Central memory CD4-positive, alpha-beta T cell (primary cell): ENCODE results near the gene PRSS56.

ENCODE experiments used
- DNase-seq: peaks from one replicate; pipeline ENCODE4 v3.0.0; 2022
- total RNA-seq, 3 experiments: gene quantifications; one replicate each; lab custom pipeline; 2026; lab: John Stamatoyannopoulos, UW

Gene PRSS56
- 0 reads per million in 3 experiments for total RNA-seq

DNA sequence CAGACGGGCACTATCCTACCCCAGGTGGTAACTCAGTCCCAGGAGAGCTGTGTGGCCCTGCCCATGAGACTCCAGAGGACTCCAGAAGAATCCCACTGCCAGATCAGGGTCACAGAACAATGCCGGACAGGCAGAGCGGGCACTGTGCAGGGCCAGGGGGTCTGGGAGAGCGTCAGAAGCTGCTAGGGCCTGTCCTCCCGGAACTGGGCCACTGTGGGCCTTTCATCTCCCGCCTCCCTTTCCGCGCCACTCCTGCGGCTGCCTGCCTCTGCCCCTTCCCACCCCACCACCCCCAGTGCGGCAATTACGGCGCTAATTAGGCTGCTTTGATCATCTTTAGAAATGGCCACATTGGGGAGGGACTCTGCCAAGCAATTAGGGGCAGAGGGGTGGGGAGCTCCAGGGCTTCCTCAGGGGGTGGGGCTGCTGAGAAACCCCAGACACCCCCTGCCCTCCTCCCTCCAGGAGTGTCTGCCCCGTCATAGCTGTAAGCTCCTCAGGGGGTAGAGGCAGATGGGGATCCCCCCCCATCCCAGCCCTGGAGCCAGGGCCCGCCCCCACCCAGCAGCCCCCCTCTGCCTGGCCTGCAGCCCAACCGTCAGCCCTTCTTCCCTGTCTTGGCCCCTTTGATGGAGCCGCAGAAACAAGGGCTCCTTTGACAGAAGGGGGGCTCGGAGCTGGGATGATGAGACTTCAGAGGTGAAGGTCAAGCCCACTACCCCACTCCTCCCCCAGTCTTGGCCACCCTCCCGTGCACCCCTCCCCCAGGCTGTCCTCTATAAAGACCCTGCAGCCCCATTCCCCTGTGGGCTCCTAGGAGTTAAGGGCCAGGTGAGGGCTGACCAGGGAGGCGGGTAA lies at the start of gene PRSS56:
TSS of gene PRSS56 (plus strand) at position 808 of the 858 bp plus-strand sequence. CDS start 211 bp downstream, outside the sequence.
- DNase-seq, result no peak

DNA sequence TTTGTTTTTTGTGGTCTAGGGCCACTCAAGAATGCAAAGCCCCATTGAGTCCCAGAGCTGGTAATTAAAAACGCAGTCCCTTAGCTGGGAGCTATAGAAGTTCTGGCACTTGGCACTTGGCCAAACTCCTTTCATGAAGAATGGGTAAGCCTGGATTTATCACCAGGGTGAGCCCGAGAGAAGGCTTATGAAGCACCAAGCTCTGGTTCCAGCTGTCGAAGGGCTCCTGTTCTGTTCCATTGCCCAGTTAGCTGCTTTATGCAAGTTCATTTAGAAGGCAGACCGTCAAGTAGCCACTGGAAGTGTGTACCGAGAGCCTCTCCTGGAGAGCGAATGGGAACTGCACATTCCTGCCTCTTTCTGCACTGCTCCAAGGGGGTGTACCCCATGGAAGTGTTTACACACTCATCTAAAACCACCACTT lies 46.7 kb upstream of the PRSS56 start:
- no peak for DNase-seq

DNA sequence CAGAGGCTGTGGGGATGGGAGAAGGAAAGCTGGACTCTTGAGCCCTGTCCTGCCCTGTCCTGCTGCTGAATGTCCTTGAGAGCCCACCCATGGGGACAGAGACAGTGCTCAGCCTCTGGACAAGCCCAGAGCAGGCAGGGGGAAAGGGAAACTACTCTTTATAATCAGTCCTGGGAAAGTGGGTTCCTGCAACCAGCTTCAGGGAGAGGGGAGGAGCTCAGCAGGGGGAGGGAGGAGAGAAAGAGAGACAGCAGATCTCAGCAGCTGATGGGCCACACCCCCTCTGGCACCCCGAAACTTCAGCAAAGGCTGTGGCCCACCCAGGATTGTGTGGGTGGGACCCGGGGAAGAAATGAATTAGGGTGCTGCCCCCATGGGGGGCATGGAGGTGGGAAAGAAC lies 44.1 kb upstream of the PRSS56 start:
- no peak for DNase-seq

DNA sequence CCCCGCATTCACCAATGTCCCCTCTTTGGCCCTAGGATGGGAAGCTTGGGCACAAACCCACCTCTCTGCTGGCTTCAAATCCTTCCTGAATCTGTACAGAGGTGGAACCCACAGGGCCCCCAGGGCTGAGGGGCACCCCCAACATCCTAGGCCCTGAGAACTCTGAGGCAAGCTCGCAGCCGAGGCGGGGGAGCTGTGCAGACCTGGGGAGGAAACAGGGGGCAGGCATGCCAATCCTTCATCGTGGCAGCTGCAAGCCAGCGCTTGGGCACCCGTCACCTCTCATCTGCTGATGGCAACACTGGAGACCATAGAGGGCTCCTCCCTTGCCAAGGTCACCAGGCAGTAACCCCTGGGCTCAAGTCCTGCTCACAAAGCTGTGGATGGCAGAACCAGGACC lies 43.4 kb upstream of the PRSS56 start:
- DNase-seq, result no peak

DNA sequence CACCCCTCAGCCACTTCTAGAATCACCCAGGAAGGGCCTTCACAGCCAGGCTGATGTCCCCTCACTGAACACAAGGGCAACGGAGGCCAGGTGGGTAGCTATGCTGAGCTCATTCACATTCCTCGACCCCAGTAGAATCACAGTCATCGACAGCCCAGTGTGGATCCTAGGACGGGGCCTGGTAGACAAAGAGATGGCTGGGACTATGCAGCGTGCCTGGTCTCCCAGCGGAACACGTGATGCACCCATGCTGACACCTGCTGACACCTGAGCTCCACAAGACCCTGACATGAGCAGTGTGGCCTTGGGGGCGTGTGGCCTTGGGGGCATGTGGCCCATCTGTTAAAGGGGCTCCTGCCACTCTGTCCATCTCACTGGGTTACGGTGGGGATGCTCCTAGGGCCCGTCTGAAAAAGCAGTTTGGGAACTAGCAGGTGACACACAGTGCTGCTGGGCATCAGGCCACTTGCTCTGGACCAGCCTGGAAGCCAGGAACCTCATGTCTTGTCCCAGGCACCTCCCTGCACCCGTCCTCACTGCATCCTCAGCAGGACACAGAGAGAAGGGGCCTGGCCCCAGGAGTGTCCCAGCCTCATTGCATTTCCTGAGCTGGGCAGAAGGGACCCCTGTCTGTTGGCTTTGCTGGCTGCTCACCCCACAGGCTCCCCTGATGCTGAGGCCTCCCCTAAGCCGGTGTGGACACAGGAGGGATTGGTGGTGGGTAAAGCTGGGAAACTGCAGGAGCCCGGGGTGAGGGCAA lies 42.3 kb upstream of the PRSS56 start:
- no peak for DNase-seq

DNA sequence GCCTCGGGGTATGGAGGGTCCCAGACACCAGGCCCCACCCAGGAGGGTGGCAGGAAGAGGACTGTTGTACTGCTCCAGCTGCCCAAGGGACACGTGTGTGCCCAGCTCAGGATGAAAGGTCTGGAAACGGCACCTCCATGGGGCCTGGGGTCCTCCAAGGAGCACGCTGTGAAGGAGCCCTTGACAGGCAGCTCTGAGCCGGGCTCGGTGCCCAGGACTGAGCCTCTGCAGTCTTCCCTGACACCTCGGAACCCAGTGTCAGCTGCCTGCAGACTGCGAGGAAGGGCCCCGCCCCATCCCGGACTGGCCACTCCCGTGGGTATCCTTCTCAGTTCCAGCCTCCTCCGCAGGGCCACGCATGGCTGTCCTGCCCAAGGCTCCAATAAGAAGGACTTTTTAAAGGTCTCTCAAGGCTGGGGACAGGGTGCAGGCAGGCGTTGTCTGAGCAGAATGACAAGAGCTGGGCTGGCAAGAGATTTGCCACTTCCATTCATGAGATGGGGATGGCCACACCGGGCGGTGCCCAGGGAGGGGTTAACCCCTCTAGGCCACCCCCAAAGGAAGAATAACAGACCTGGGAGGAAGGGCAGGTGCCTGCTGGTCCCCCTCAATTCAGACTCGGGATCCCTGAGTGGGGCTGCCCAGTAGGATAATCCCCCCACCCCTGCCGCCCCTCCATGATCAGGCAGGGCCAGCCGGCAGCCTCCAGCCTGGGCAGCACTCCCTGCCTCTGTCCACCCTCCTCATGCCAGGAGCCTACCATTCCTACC lies 41.4 kb upstream of the PRSS56 start:
- no peak for DNase-seq

DNA sequence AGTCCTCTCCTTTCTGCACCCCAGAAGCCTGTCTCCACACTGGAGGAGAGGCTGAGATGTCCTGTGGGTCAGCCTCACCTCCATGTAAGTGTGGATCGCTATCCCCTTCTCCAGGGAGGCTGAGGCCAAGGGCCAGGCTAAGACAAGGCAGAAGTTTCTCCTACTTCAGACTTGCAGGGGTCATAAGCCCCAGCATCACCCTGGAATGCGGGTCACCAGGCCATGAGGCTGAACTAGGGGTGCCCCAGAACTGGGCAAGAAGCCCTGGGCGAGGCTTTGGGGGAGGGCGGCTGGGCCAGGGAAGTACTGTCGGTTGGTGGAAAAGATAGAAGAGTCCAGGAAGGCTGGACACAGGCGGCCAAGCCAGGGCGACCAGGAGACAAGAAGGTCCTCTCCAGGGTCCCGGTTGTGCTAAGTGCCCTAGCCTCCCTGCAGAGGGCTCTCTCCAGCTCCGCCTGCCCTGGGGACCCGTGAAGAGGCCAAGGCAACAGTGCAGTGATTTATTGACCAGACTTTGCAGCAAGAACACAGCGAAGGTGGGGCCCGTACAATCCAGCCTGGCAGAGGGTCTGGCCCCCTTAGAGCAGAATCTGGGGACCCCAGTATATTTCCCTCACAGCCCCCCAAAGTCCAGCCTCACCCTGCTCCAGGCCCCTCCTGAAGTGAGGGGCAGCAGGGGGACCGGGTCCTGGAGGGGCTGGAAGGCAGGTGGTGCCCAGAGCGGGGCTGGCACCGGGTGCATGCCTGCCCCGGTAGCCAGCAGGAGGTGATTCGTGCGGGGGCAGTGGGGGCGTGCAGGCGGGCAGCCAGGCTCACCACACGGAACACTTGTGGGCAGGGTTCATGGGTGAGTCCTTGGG lies 40.6 kb upstream of the PRSS56 start:
- no peak for DNase-seq

DNA sequence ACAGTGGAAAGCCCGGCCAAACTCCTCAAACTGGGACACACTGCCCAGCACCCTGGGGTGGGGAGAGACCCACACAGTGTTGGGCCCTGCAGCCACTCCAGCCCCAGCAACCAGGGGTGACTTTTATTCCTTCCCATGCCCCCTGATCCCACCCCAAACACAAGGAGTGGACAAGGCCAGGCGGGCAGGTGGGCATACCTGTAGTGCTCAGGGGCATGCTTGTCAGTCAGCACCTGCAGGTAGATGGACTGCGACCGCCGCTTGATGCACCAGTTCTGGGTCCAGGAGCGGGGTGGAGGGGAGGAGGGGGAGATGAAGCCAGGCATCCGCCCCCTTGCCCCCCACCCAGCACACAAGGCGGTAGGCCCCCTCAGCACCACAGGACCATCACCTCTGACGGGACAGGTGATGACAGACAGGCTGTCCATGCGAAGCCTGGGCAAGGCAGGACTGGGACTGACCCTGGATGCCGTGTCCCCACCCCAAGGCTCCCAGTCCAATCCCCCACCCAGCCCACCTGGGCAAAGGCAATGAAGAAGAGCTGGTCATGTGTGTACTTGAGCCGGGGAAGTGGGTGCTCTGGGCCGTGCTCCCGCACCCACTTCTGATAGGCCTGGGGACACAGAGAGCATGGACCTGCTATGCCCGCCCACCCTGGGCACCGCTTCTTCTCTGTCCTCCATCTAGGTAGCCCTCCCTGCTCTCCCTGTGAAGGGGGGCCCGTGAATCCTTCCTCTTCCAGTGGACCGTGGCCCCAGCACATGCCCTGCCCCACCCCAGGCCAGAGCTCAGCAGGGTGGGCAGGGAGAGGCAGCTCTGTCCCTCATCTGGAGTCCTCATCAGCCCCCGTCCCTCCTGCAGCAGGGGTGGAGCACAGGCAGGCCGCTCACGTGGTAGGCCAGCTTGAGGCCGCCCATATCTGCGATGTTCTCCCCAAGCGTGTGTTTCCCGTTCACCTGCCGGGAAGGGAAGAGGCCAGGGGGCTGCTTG lies 39.7 kb upstream of the PRSS56 start:
- DNase-seq, result no peak

DNA sequence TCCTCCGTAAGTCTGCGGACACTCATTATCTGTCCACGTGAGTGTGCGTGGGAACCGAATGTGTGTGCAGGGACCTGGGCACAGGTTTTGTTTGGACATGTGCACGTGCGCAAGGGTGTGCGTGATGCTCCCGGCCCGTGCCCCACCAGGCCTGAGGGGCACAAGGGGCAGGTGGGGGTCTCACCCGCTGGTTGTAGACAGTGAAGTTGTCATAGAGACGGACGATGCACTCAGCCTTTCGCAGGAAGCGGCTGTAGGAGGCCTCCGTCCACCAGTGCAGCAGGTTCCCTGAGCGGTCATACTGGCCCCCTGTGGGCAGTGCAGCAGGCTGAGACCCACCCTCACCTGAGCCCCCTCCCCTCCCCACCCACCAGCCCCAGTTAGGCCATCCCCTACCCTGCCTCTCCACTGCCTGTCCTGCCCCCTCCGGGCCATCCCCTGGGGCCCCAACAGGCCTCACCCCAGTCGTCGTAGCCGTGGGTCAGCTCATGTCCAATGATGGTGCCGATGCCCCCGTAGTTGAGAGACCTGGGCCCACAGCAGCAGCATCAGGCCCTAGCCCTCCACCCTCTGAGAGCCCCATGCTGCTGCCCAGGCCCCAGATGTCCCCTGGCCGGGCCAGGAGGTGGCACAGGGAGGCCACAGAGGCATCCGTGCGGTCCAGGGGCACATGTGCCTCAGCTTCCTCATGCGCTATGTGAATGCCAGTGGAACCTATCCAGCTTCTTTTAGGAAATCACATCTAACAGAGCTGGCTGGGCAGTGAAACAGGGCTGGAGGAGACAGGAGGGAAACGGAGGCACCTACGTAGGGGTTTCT lies 38.7 kb upstream of the PRSS56 start:
- no peak for DNase-seq

DNA sequence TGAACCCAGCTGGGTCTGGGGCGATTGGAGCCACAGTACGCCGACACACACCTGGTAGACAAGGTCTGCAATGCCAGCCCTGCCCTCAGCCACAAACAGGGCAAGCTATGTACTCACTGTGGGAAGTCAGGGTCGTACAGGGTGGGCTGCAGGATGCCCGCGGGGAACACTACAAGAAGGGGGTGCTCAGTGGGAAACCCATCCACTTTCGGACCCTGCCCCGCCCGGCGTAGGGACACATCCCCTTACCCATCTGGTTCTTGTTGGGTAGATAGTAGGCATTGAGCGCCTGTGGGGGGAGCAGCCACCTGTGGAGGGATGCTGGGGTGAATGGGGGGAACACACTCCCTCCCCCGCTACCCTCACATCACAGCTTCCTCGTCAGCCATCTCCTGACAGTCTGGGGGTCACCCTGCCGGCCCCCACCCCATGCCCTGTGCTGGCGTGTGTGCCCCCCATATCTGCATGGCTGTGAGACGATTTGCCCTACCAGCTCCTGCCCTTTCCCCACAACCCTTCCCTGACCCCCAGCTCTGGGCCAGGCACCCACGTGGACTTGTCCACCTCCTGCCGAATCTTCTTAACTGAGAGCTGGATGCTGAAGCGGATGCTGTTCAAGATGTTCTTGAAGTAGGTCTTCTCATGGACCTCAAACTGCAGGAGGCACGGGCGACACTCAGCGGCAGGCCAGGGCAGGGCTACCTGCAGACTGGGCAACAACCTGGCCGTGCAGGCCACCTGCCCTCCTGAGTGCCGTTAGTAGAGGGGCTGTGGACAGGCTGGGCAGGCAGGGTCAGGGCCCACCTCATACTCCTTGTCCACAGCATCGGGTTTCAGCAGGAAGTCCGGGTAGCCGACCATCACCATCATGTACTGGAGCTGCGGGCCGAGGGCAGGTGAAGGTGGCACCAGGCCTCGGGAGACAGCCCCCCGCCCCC lies 37.6 kb upstream of the PRSS56 start:
- no peak for DNase-seq

DNA sequence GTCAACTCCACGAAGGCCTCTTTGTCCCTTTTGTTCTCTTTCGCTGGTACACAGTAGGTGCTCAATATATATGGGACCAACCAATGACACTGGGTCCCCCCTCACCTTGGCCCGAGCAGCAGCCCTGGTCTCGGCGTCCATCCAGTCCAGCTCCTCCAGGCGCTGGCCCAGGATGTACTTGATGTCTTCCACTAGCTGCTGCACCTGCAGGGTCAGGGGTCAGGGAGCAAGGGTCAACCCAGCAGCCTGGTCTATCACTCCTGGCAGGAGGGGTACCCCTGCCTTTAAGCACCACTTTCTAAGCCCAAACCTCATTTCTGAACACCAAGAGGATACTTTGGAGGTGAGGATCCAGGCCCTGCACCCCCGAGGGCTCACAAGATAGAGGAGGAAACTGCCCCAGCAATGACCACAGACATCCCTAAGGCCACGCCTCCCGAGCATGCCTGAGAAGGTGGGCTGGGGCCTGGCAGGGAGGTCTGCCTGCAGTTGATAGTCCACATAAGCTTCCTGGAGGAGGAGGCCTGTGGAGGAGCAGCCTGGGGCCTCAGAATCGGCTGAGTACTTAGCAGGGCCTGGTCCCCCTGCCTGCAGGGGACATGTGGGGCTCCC lies 36.8 kb upstream of the PRSS56 start:
- DNase-seq, result no peak

DNA sequence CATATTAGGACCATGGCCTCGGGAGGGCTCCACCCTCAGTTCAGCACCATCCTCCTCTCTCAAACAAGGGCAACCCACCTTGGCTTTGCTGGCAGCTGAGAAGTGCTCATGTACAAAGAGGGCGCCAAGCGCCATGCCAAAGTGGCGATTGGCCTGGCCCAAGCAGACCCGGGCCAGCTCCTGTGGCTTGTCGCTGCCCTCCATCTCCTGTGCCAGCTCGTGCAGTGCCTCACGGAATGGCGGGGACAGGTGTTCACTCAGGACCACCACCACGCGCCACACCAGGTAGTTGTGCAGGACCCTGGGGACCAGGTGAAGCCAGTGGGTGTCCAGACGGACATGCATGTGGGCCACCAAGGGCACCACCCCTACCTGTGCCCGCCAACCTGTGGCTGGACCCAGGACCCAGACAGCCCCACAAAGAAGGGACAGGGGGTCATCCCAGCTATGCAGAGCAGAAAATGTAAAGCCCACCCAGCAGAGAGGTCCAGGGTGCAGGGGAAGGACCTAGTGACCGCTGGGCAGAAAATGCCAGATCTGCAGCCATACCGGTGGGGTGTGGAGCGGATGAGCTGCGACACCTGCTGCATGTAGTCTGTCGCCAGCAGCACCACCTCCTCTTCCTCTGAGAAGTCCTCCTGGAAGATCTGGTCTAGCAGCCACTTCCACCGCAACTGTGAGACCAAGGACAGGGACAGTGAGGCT lies 36.1 kb upstream of the PRSS56 start:
- no peak for DNase-seq

DNA sequence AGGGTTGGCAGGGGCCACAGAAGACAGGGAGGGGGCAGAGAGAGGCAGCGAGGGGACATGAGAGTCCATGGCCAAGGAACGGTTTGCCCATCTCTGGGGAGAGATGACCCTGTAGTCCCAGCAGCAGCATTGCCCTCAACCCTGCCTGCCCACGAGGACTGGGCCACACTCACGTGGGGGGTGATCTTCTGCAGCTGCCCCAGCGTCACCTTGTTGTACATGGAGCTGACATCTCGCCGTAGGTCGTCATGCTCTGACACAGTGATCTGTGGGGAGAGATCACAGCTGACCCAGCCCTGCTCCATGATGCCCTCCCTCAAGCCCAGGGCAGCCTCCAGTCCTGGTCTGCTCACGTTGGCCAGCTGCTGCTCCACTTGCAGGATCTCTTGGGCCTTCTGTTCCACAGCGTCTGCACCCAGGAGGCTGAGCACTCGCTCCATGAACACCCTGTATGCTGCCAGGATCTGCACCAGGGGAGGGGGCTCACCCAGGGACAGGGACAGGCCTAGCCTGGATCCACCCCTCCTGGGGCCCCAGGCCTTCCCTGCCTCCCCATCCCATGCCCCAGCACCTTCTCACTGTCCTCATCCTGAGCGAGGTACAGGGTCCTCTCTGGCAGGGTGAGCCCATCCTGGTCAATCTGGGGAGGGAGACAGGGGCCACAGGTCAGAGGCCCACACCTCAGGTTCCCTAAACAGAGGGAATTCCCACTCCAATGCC lies 35.4 kb upstream of the PRSS56 start:
- no peak for DNase-seq

DNA sequence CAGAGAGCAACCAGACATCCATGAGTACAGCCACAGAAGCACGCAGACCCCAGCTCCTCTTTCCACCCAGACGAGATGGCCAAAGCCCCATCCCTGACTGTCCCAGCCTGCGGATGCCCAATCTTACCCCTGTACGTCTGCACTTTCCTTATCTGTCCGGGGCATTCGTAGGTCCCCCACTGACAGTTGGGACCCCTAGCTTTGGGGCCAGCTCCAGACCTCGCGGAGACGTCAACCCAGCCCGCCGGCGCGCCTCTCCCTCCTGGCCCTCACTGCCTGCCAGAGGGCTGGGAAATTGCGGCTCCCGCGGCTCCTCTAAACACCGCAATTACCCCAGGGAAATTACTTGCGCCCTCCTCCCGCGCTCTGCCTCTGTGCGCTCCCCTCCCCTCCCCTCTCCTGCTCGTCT lies 34.8 kb upstream of the PRSS56 start:
- no peak for DNase-seq

DNA sequence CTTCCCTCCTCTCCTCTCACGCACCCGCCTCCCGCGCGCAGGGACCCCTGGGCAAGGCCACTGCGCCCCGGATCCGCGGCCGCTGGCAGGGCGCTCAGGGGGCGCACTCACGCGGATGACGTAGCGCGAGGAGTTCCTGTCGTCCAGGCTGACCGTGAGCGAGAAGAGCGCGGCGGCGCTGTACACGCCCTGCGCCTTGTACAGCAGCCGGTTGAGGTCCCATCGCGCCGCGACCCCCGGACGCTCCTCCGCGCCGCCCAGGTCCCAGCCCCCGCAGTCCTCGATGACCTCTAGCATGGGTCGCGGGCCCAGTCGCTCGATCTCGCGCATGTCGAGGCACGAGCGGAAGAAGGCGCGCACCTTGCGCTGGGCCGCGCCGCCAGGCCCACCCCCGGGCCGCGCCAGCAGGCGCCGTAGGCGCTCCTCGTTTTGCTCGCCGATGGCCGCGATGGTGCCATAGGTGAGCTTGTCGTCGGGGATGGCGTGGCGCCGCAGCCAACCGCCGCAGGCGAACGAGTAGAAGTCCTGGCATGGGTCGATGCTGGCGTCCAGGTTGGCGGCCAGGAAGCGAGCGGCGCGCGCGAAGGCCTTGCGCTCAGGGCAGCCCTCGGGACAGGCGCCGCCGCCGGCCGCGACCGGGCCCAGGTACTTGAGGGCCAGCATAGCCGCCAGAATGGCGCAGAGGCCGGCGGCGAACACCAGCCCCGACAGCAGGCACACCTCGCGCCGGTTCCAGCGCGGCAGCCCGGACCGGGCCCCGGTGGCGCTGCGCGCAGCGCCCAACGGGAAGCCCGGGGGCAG lies 34.2 kb upstream of the PRSS56 start:
- DNase-seq, result no peak
